NB4 (cell line): ENCODE results near the gene KSR2.

Experiments
- CTCF ChIP-seq: IDR thresholded peaks from one replicate; pipeline ENCODE4 v1.5.1; 2012; ENCODE audit warnings: low read depth, low read length
- MAX ChIP-seq: IDR thresholded peaks from 2 replicates; pipeline ENCODE4 v1.6.1; 2011; ENCODE audit warnings: low read depth, low read length
- POLR2A ChIP-seq: IDR thresholded peaks from 2 replicates; pipeline ENCODE4 v1.6.1; 2011; ENCODE audit warnings: mild to moderate bottlenecking; ENCODE audit not compliant: insufficient read length; ENCODE audit errors: extremely low read depth

GRCh38 chr12:117876436-117876816 is 92.4 kb downstream of the KSR2 start:
- TF ChIP-seq CTCF (no peak), POLR2A (no peak), MAX (no peak)
